ENCODE results near the gene KYNU.

KYNU gene

GRCh38 chr2:142869461-142870106 is 7.9 kb upstream of the KYNU start:
- peaks cover 38% of the 10 kb centered on the region for H3F3A ChIP-seq (ENCODE audit: control insufficient read depth, insufficient read depth)
- H3K27me3 ChIP-seq (ENCODE audit: control insufficient read depth, low read length) = no peaks in the 10 kb centered on the region
- TF ChIP-seq CTCF (IDR thresholded peaks at IDR 0.05; ENCODE audit: low read depth, low read length, poor library complexity, severe bottlenecking) (no peak), EZH2phosphoT487 (IDR thresholded peaks at IDR 0.05; ENCODE audit: borderline replicate concordance, low read length) (no peak)
- H3K4me2 ChIP-seq (ENCODE audit: low read length) = peak overlapping the region; percentile 65
- H3K4me1 ChIP-seq (ENCODE audit: control insufficient read depth, low read length) = peaks cover 86% of the 10 kb centered on the region
- H3K27ac ChIP-seq (ENCODE audit: low read depth, low read length) = peak overlapping the region; percentile 24
- peak overlapping the region; percentile 55 for H3K4me3 ChIP-seq (ENCODE audit: low read length)
- H4K20me1 ChIP-seq (ENCODE audit: control insufficient read depth, insufficient read depth, low read depth, low read length) = no peaks in the 10 kb centered on the region
- no peaks in the 10 kb centered on the region for H3K9me2 ChIP-seq (replicated peaks; ENCODE audit: control insufficient read depth, low read length)
- H3K79me2 ChIP-seq (ENCODE audit: control insufficient read depth, low read length) = peaks cover 49% of the 10 kb centered on the region
- peaks cover 34% of the 10 kb centered on the region for H3K36me3 ChIP-seq (ENCODE audit: control insufficient read depth, low read length)
- H3K9me3 ChIP-seq (ENCODE audit: control insufficient read depth, insufficient read depth, low read length) = 0 out of 2 replicates have a peak, but pooled peaks cover 5% of the 10 kb centered on the region

GRCh38 chr2:142870526-142870925 is 6.9 kb upstream of the KYNU start:
- TF ChIP-seq EZH2phosphoT487 (IDR thresholded peaks at IDR 0.05; ENCODE audit: borderline replicate concordance, low read length) (no peak), CTCF (IDR thresholded peaks at IDR 0.05; ENCODE audit: low read depth, low read length, poor library complexity, severe bottlenecking) (no peak)
- no peaks in the 10 kb centered on the region for H3K9me2 ChIP-seq (replicated peaks; ENCODE audit: control insufficient read depth, low read length)
- H4K20me1 ChIP-seq (ENCODE audit: control insufficient read depth, insufficient read depth, low read depth, low read length) = no peaks in the 10 kb centered on the region
- 0 out of 2 replicates have a peak, but pooled peaks cover 5% of the 10 kb centered on the region for H3K9me3 ChIP-seq (ENCODE audit: control insufficient read depth, insufficient read depth, low read length)
- H3K27ac ChIP-seq (ENCODE audit: low read depth, low read length) = peak overlapping the region; percentile 83
- peaks cover 46% of the 10 kb centered on the region for H3F3A ChIP-seq (ENCODE audit: control insufficient read depth, insufficient read depth)
- peaks cover 90% of the 10 kb centered on the region for H3K4me1 ChIP-seq (ENCODE audit: control insufficient read depth, low read length)
- H3K27me3 ChIP-seq (ENCODE audit: control insufficient read depth, low read length) = no peaks in the 10 kb centered on the region
- peaks cover 28% of the 10 kb centered on the region for H3K36me3 ChIP-seq (ENCODE audit: control insufficient read depth, low read length)
- peak overlapping the region; percentile 72 for H3K4me2 ChIP-seq (ENCODE audit: low read length)
- H3K79me2 ChIP-seq (ENCODE audit: control insufficient read depth, low read length) = peaks cover 45% of the 10 kb centered on the region
- H3K4me3 ChIP-seq (ENCODE audit: low read length) = peak overlapping the region; percentile 80

GRCh38 chr2:142871396-142871795 is 6.1 kb upstream of the KYNU start:
- 0 out of 2 replicates have a peak, but pooled peaks cover 5% of the 10 kb centered on the region for H3K9me3 ChIP-seq (ENCODE audit: control insufficient read depth, insufficient read depth, low read length)
- no peaks in the 10 kb centered on the region for H4K20me1 ChIP-seq (ENCODE audit: control insufficient read depth, insufficient read depth, low read depth, low read length)
- H3K27me3 ChIP-seq (ENCODE audit: control insufficient read depth, low read length) = no peaks in the 10 kb centered on the region
- TF ChIP-seq CTCF (IDR thresholded peaks at IDR 0.05; ENCODE audit: low read depth, low read length, poor library complexity, severe bottlenecking) (no peak), EZH2phosphoT487 (IDR thresholded peaks at IDR 0.05; ENCODE audit: borderline replicate concordance, low read length) (no peak)
- H3K27ac ChIP-seq (ENCODE audit: low read depth, low read length) = peak overlapping the region; percentile 83
- peaks cover 41% of the 10 kb centered on the region for H3K79me2 ChIP-seq (ENCODE audit: control insufficient read depth, low read length)
- peaks cover 89% of the 10 kb centered on the region for H3K4me1 ChIP-seq (ENCODE audit: control insufficient read depth, low read length)
- H3K36me3 ChIP-seq (ENCODE audit: control insufficient read depth, low read length) = peaks cover 25% of the 10 kb centered on the region
- no peaks in the 10 kb centered on the region for H3K9me2 ChIP-seq (replicated peaks; ENCODE audit: control insufficient read depth, low read length)
- peaks cover 52% of the 10 kb centered on the region for H3F3A ChIP-seq (ENCODE audit: control insufficient read depth, insufficient read depth)
- H3K4me2 ChIP-seq (ENCODE audit: low read length) = peak overlapping the region; percentile 71
- peak overlapping the region; percentile 80 for H3K4me3 ChIP-seq (ENCODE audit: low read length)
